ENCODE measurements around the gene PKHD1.
"Not testable (repeated sequence)": the region's sequence is repeated elsewhere in the genome, so short reads cannot be mapped to it uniquely, and the experiment has no call there.

The PKHD1 gene

GRCh38 chr6:51949526-51949925 lies 137.9 kb downstream of the PKHD1 start:
- no peak for DNase-seq (ENCODE audit: low spot score in 2 of 2)
- Histone ChIP-seq H3K4me1 (no peaks in the 10 kb centered on the region), H3K27me3 (ENCODE audit: low read depth) (0 out of 2 replicates have a peak, but pooled peaks cover 2% of the 10 kb centered on the region), H3K4me3 (no peak overlapping the region), H3K36me3 (replicated peaks) (no peaks in the 10 kb centered on the region), H3K9me3 (no peaks in the 10 kb centered on the region)
- in situ Hi-C loops (cut with MboI; ENCODE audit: low sequenced_read_pairs): no loop called here

DNA sequence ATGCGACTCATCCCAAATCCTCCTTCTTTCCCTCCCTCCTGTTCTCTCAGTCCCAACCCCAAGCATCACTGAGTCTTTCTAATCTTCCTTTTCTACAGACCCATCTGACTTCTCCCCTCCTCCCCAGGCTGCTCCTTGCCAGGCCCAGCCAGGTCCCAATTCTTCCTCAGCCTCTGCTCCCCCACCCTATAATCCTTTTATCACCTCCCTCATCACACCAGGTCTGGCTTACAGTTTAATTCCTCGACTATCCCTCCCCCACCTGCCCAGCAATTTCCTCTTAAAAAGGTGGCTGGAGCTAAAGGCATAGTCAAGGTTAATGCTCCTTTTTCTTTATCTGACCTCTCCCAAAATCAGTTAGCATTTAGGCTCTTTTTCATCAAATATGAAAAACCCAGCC lies 147.7 kb downstream of the PKHD1 start:
- H3K4me3 ChIP-seq; in situ Hi-C loops (cut with MboI; ENCODE audit: low sequenced_read_pairs); H3K27me3 ChIP-seq (ENCODE audit: low read depth); H3K36me3 ChIP-seq (replicated peaks); DNase-seq (ENCODE audit: low spot score in 2 of 2); H3K9me3 ChIP-seq: not testable (repeated sequence)
- peaks cover 24% of the 10 kb centered on the region for H3K4me1 ChIP-seq

GRCh38 chr6:51936531-51937290 lies 150.7 kb downstream of the PKHD1 start:
- in situ Hi-C loops (cut with MboI; ENCODE audit: low sequenced_read_pairs): no loop called here
- no peaks in the 10 kb centered on the region for H3K27me3 ChIP-seq (ENCODE audit: low read depth)
- H3K9me3 ChIP-seq: no peaks in the 10 kb centered on the region
- H3K4me3 ChIP-seq: no peak overlapping the region
- peak; percentile 23 to 81 for DNase-seq (ENCODE audit: low spot score in 2 of 2)
- H3K4me1 ChIP-seq: peaks cover 34% of the 10 kb centered on the region
- no peaks in the 10 kb centered on the region for H3K36me3 ChIP-seq (replicated peaks)

- Histone ChIP-seq H3K36me3 (replicated peaks) (no peaks in the 10 kb centered on the region), H3K4me1 (peaks cover 34% of the 10 kb centered on the region), H3K4me3 (no peak overlapping the region), H3K9me3 (no peaks in the 10 kb centered on the region), H3K27me3 (ENCODE audit: low read depth) (no peaks in the 10 kb centered on the region)
- DNase-seq (ENCODE audit: low spot score in 2 of 2): peak; percentile 31 to 58
- in situ Hi-C loops (cut with MboI; ENCODE audit: low sequenced_read_pairs): no loop called here
Observed at GRCh38 chr6:51934098-51934497, 153.3 kb downstream of the PKHD1 start.

- no peaks in the 10 kb centered on the region for H3K27me3 ChIP-seq (ENCODE audit: low read depth)
- in situ Hi-C loops (cut with MboI; ENCODE audit: low sequenced_read_pairs): no loop called here
- no peak overlapping the region for H3K4me3 ChIP-seq
- H3K4me1 ChIP-seq: peaks cover 34% of the 10 kb centered on the region
- no peaks in the 10 kb centered on the region for H3K36me3 ChIP-seq (replicated peaks)
- DNase-seq (ENCODE audit: low spot score in 2 of 2): no peak
- H3K9me3 ChIP-seq: no peaks in the 10 kb centered on the region
Observed at GRCh38 chr6:51932956-51933355, 154.5 kb downstream of the PKHD1 start.

DNA sequence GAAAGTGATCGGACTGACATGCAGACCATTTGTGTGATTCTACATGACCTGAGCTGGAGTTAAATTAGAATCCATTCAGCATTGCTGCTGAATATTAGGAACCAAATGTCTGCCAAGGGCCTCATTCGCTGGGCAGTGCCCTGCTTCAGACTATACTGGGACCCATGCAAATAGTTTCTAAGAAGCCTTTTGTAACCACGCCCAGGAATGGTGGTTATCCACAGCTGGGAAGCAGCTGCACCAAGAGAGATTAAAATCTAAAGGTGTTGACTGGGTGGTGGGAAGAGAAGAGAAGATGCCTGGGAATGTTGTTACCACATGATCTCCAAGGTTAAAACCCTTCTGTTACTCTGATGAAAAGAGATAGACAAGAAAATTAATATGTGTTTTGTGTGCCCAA lies 156.8 kb downstream of the PKHD1 start:
- Histone ChIP-seq H3K27me3 (ENCODE audit: low read depth) (no peaks in the 10 kb centered on the region), H3K4me3 (no peak overlapping the region), H3K36me3 (replicated peaks) (no peaks in the 10 kb centered on the region), H3K4me1 (peaks cover 12% of the 10 kb centered on the region), H3K9me3 (no peaks in the 10 kb centered on the region)
- no peak for DNase-seq (ENCODE audit: low spot score in 2 of 2)
- in situ Hi-C loops (cut with MboI; ENCODE audit: low sequenced_read_pairs): no loop called here

DNA sequence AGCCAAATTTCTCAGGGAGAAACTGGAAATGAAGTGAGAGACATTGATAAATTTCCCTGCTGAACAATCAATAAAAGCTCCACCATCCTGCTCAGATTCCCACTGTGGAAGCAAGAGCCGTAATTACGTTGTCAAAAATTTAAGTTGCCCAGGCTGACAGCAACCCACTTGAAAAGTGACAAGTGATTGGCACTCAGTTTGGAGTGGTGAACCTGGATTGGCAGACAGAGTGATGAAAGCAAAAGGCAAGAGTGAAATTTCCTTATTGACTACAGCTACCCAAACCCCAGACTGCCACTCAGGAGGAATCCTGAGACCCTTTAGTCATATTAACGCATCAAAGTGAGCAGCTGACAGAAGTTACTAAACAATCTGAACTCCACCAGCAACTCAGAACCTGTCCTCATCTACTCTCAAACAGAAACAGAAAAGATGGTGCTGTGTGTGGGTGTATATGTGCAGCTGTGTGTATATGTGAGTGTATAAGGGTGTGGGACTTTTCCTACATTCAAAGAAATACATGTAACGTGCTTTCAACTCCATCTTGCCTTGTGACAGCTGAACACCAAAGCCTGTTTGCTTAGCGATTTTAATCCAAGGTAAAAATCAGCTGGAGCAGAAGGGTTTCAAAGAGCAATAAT lies 157.4 kb downstream of the PKHD1 start:
- in situ Hi-C loops (cut with MboI; ENCODE audit: low sequenced_read_pairs): no loop called here
- peaks cover 10% of the 10 kb centered on the region for H3K4me1 ChIP-seq
- no peak for DNase-seq (ENCODE audit: low spot score in 2 of 2)
- no peaks in the 10 kb centered on the region for H3K9me3 ChIP-seq
- H3K4me3 ChIP-seq: no peak overlapping the region
- H3K36me3 ChIP-seq (replicated peaks): no peaks in the 10 kb centered on the region
- H3K27me3 ChIP-seq (ENCODE audit: low read depth): no peaks in the 10 kb centered on the region

GRCh38 chr6:51928320-51928719 lies 159.1 kb downstream of the PKHD1 start:
- in situ Hi-C loops (cut with MboI; ENCODE audit: low sequenced_read_pairs): no loop called here
- no peak for DNase-seq (ENCODE audit: low spot score in 2 of 2)
- H3K9me3 ChIP-seq: no peaks in the 10 kb centered on the region
- H3K4me3 ChIP-seq: no peak overlapping the region
- H3K27me3 ChIP-seq (ENCODE audit: low read depth): no peaks in the 10 kb centered on the region
- H3K36me3 ChIP-seq (replicated peaks): no peaks in the 10 kb centered on the region
- no peaks in the 10 kb centered on the region; the same call in 1 of the 2 replicates for H3K4me1 ChIP-seq

DNA sequence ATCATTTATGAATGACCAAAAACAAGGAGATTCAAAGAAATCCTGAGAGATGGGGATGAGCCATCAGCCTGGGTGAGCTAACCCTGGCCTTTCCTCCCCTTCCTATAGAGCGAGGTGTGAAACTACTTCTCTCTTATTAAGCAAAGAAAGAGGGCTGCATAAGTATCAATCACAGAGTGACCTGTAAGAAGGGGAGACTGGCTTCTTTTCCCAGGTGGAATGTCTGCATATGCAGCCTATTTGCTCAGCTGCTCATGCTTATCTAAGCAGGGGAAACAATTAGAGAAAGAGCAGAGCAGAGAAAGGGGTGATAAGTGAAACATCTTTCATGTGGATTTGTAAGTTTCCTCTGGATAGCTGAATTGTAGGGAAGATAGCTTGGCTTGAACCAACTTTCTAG lies 160.0 kb downstream of the PKHD1 start:
- Histone ChIP-seq H3K4me3 (no peak overlapping the region), H3K27me3 (ENCODE audit: low read depth) (no peaks in the 10 kb centered on the region), H3K9me3 (no peaks in the 10 kb centered on the region), H3K4me1 (no peaks in the 10 kb centered on the region; the same call in 1 of the 2 replicates), H3K36me3 (replicated peaks) (no peaks in the 10 kb centered on the region)
- in situ Hi-C loops (cut with MboI; ENCODE audit: low sequenced_read_pairs): no loop called here
- no peak for DNase-seq (ENCODE audit: low spot score in 2 of 2)

DNA sequence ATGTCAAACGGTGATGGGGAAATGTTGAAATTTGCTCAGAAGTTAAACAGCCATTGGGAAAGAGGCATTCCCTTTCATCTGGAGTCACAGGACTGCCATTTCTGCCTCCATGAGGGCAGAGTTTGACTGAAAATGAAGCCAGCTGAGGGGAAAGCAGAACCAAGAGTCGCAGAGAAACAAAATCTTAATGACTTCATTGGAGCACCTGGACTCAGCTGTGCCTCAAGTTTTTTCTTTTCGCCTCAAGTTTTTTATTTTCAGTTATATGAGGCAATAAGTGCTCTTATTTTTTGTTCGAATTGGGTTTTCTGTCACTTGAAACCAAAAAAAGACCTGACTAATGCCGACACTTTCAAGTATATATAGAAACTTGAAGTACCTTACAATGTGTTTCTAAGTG lies 161.3 kb downstream of the PKHD1 start:
- Histone ChIP-seq H3K4me3 (no peak overlapping the region), H3K4me1 (no peaks in the 10 kb centered on the region), H3K27me3 (ENCODE audit: low read depth) (no peaks in the 10 kb centered on the region), H3K36me3 (replicated peaks) (no peaks in the 10 kb centered on the region), H3K9me3 (no peaks in the 10 kb centered on the region)
- no peak for DNase-seq (ENCODE audit: low spot score in 2 of 2)
- in situ Hi-C loops (cut with MboI; ENCODE audit: low sequenced_read_pairs): no loop called here

GRCh38 chr6:51922479-51922878 lies 164.9 kb downstream of the PKHD1 start:
- H3K4me3 ChIP-seq; H3K9me3 ChIP-seq; in situ Hi-C loops (cut with MboI; ENCODE audit: low sequenced_read_pairs); H3K36me3 ChIP-seq (replicated peaks); H3K4me1 ChIP-seq; H3K27me3 ChIP-seq (ENCODE audit: low read depth); DNase-seq (ENCODE audit: low spot score in 2 of 2): not testable (repeated sequence)

DNA sequence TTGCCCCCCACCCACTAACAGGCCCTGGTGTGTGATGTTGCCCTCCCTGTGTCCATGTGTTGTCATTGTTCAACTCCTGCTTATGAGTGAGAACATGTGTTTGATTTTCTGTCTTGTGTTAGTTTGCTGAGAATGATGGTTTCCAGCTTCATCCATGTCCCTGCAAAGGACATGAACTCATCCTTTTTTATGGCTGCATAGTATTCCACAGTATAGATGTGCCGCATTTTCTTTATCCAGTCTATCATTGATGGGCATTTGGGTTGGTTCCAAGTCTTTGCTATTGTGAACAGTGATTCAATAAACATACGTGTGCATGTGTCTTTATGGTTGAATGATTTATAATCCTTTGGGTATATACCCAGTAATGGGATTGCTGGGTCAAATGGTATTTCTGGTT lies 169.1 kb downstream of the PKHD1 start:
- H3K9me3 ChIP-seq; in situ Hi-C loops (cut with MboI; ENCODE audit: low sequenced_read_pairs); DNase-seq (ENCODE audit: low spot score in 2 of 2); H3K27me3 ChIP-seq (ENCODE audit: low read depth); H3K4me3 ChIP-seq; H3K4me1 ChIP-seq; H3K36me3 ChIP-seq (replicated peaks): not testable (repeated sequence)

GRCh38 chr6:51915098-51915497 lies 172.3 kb downstream of the PKHD1 start:
- DNase-seq (ENCODE audit: low spot score in 2 of 2): no peak
- H3K27me3 ChIP-seq (ENCODE audit: low read depth): no peaks in the 10 kb centered on the region; the same call in 1 of the 2 replicates
- H3K9me3 ChIP-seq: no peaks in the 10 kb centered on the region
- no peaks in the 10 kb centered on the region for H3K4me1 ChIP-seq
- H3K36me3 ChIP-seq (replicated peaks): no peaks in the 10 kb centered on the region
- no peak overlapping the region for H3K4me3 ChIP-seq
- in situ Hi-C loops (cut with MboI; ENCODE audit: low sequenced_read_pairs): no loop called here

- Histone ChIP-seq H3K36me3 (replicated peaks) (no peaks in the 10 kb centered on the region), H3K9me3 (no peaks in the 10 kb centered on the region), H3K27me3 (ENCODE audit: low read depth) (no peaks in the 10 kb centered on the region; the same call in 1 of the 2 replicates), H3K4me3 (no peak overlapping the region), H3K4me1 (no peaks in the 10 kb centered on the region)
- no peak for DNase-seq (ENCODE audit: low spot score in 2 of 2)
- in situ Hi-C loops (cut with MboI; ENCODE audit: low sequenced_read_pairs): no loop called here
Observed at GRCh38 chr6:51913265-51913664, 174.1 kb downstream of the PKHD1 start.
